Astrocyte (in vitro differentiated cells and primary cell): ENCODE data around the gene PFKFB2. TPM values are rescaled to one million over a fixed set of nuclear protein-coding genes. Genes with fewer than 3 reads are reported as not detected.

Experiments used
- DNase-seq: peaks from one replicate; pipeline ENCODE4 v3.0.0-alpha.2; 2010; ENCODE audit warnings: low read depth
- FAIRE-seq: peaks from 2 replicates; lab custom pipeline; 2011; peaks lifted over from hg19 to GRCh38; lab: Jason Lieb, UNC
- H2AFZ ChIP-seq: 2 replicates; pipeline ENCODE4 v1.6.0; 2012; ENCODE audit warnings: low read depth, low read length, inconsistent platforms
- H3K27ac ChIP-seq: 2 replicates; pipeline ENCODE4 v1.5.1; 2011; ENCODE audit warnings: low read depth, low read length, inconsistent platforms
- H3K27me3 ChIP-seq: 2 replicates; pipeline ENCODE4 v1.6.0; 2011; ENCODE audit warnings: low read length, inconsistent platforms; ENCODE audit not compliant: insufficient read depth
- H3K36me3 ChIP-seq: 2 replicates; pipeline ENCODE4 v1.5.1; 2011; ENCODE audit warnings: low read length, inconsistent platforms; ENCODE audit not compliant: insufficient read depth
- H3K4me1 ChIP-seq: 2 replicates; pipeline ENCODE4 v1.5.1; 2011; ENCODE audit warnings: low read length, inconsistent platforms; ENCODE audit not compliant: insufficient read depth
- H3K4me2 ChIP-seq: 2 replicates; pipeline ENCODE4 v1.6.0; 2012; ENCODE audit warnings: low read length, inconsistent platforms
- H3K4me3 ChIP-seq: 2 replicates; pipeline ENCODE4 v1.5.1; 2011; ENCODE audit warnings: low read depth, mild to moderate bottlenecking, low read length, inconsistent platforms; ENCODE audit not compliant: insufficient read depth
- H3K79me2 ChIP-seq: 2 replicates; pipeline ENCODE4 v1.6.0; 2012; ENCODE audit warnings: mild to moderate bottlenecking, low read length, inconsistent platforms; ENCODE audit not compliant: insufficient read depth
- H3K9ac ChIP-seq: 2 replicates; pipeline ENCODE4 v1.6.0; 2012; ENCODE audit warnings: mild to moderate bottlenecking, low read length, inconsistent platforms
- H3K9me3 ChIP-seq: 2 replicates; pipeline ENCODE4 v1.5.1; 2012; ENCODE audit warnings: low read depth, mild to moderate bottlenecking, low read length, inconsistent platforms; ENCODE audit not compliant: insufficient read depth
- H4K20me1 ChIP-seq: 2 replicates; pipeline ENCODE4 v1.6.0; 2012; ENCODE audit warnings: low read length, inconsistent platforms; ENCODE audit not compliant: insufficient read depth
- H3K27ac Mint-ChIP-seq: one replicate; pipeline ENCODE4 v1.8.0; 2021; ENCODE audit warnings: mild to moderate bottlenecking, mixed read lengths; ENCODE audit not compliant: unreplicated experiment
- H3K27me3 Mint-ChIP-seq: one replicate; pipeline ENCODE4 v1.8.0; 2021; ENCODE audit warnings: low read depth, mixed read lengths; ENCODE audit not compliant: unreplicated experiment
- H3K36me3 Mint-ChIP-seq: one replicate; pipeline ENCODE4 v1.8.0; 2021; ENCODE audit warnings: low read depth, mixed read lengths; ENCODE audit not compliant: unreplicated experiment
- H3K4me1 Mint-ChIP-seq: one replicate; pipeline ENCODE4 v1.8.0; 2021; ENCODE audit warnings: low read depth, mixed read lengths; ENCODE audit not compliant: unreplicated experiment
- H3K4me3 Mint-ChIP-seq: one replicate; pipeline ENCODE4 v1.8.0; 2021; ENCODE audit warnings: mild to moderate bottlenecking, moderate library complexity, mixed read lengths; ENCODE audit not compliant: unreplicated experiment
- H3K9me3 Mint-ChIP-seq: one replicate; pipeline ENCODE4 v1.8.0; 2021; ENCODE audit warnings: mild to moderate bottlenecking, mixed read lengths; ENCODE audit not compliant: unreplicated experiment
- CTCF ChIP-seq: IDR thresholded peaks from 2 replicates; pipeline ENCODE4 v1.5.1; 2011; ENCODE audit warnings: low read depth, mild to moderate bottlenecking, inconsistent platforms, low read length, moderate library complexity; ENCODE audit not compliant: insufficient read depth
- EZH2 ChIP-seq: IDR thresholded peaks from 2 replicates; pipeline ENCODE4 v1.6.1; 2012; ENCODE audit warnings: mild to moderate bottlenecking, low read length, inconsistent platforms; ENCODE audit not compliant: insufficient read depth
- total RNA-seq: library from RNA; stranded (reverse); gene quantifications from 2 replicates; pipeline ENCODE4 v1.2.1, GENCODE V29; 2021

The PFKFB2 gene
- total RNA-seq, 1 donor from 2014 or later, result 6.2 TPM

GRCh38 chr1:207077470-207078377 lies 24.6 kb downstream of the PFKFB2 start:
- Histone ChIP-seq H3K27me3 (peaks cover 3% of the 10 kb centered on the region), H3K4me1 (no peaks in the 10 kb centered on the region), H2AFZ (no peak overlapping the region), H3K27ac (no peak overlapping the region), H4K20me1 (no peaks in the 10 kb centered on the region), H3K36me3 (no peaks in the 10 kb centered on the region), H3K79me2 (no peaks in the 10 kb centered on the region), H3K9me3 (no peaks in the 10 kb centered on the region), H3K4me3 (no peak overlapping the region), H3K9ac (no peak overlapping the region), H3K4me2 (no peak overlapping the region)
- TF ChIP-seq EZH2 (no peak), CTCF (peak; percentile 94)
- Mint-ChIP-seq H3K36me3 (peaks cover 5% of the 10 kb centered on the region), H3K27ac (no peak overlapping the region), H3K27me3 (peaks cover 2% of the 10 kb centered on the region), H3K9me3 (peaks cover 1% of the 10 kb centered on the region), H3K4me1 (no peaks in the 10 kb centered on the region), H3K4me3 (no peak overlapping the region)
- DNase-seq, result peak; percentile 44
- no peak for FAIRE-seq

GRCh38 chr1:207078578-207079132 lies 25.6 kb downstream of the PFKFB2 start:
- H3K4me2 ChIP-seq, result no peak overlapping the region
- Mint-ChIP-seq H3K27me3 (no peaks in the 10 kb centered on the region), H3K27ac (no peak overlapping the region), H3K9me3 (peaks cover 2% of the 10 kb centered on the region), H3K4me1 (no peaks in the 10 kb centered on the region), H3K36me3 (no peaks in the 10 kb centered on the region), H3K4me3 (no peak overlapping the region)
- no peak overlapping the region for H2AFZ ChIP-seq
- H3K79me2 ChIP-seq, result no peaks in the 10 kb centered on the region
- FAIRE-seq (no peak), DNase-seq (no peak)
- H3K27ac ChIP-seq, result no peak overlapping the region
- H3K4me1 ChIP-seq, result no peaks in the 10 kb centered on the region
- no peaks in the 10 kb centered on the region for H3K9me3 ChIP-seq
- H3K4me3 ChIP-seq, result no peak overlapping the region
- H3K9ac ChIP-seq, result no peak overlapping the region
- no peaks in the 10 kb centered on the region for H4K20me1 ChIP-seq
- peaks cover 5% of the 10 kb centered on the region for H3K27me3 ChIP-seq
- no peaks in the 10 kb centered on the region for H3K36me3 ChIP-seq
- TF ChIP-seq CTCF, result no peak
- TF ChIP-seq EZH2, result no peak
